K562 (cell line): ENCODE data around the gene ABCF2. TPM values are rescaled to one million over a fixed set of nuclear protein-coding genes. Genes with fewer than 3 reads are reported as not detected.

Experiments
- ATF7 ChIP-seq: fragments of 450-650 bp; IDR thresholded peaks from 2 replicates; pipeline ENCODE4 v1.7.1; 2014; ENCODE audit warnings: mild to moderate bottlenecking, moderate library complexity
- FOXP4 ChIP-seq: sonication (generic); formaldehyde crosslinking; IDR thresholded peaks from 2 replicates; pipeline ENCODE4 v1.8.0; 2022; ENCODE audit warnings: mild to moderate bottlenecking, missing genetic modification reagents, borderline replicate concordance
- HMBOX1 ChIP-seq: sonication (generic); IDR thresholded peaks from 2 replicates; pipeline ENCODE4 v1.6.1; 2016
- L3MBTL2 ChIP-seq: fragments of 450-650 bp; IDR thresholded peaks from 2 replicates; pipeline ENCODE4 v1.6.1; 2016; ENCODE audit warnings: mild to moderate bottlenecking, moderate library complexity
- MAFG ChIP-seq: fragments of 450-650 bp; conservative IDR thresholded peaks from 2 replicates; pipeline ENCODE4 v1.6.1; 2016; ENCODE audit warnings: missing genetic modification characterization, missing compliant biosample characterization
- MAFK ChIP-seq: IDR thresholded peaks from 2 replicates; pipeline ENCODE4 v1.6.1; 2011; ENCODE audit warnings: low read length, improper control_type of control experiment
- MAZ ChIP-seq, 2 experiments: fragments of 450-650 bp in 1 of 2; sonication (generic) in 1 of 2; formaldehyde crosslinking; IDR thresholded peaks in 1 of 2; conservative IDR thresholded peaks in 1 of 2; 2 replicates each; pipeline versions ENCODE4 v1.4.0 to v1.5.0; 2020; ENCODE audit warnings: mild to moderate bottlenecking in 1 of 2, missing genetic modification reagents in 1 of 2
- MECOM ChIP-seq: fragments of 250-450 bp; sonication (Bioruptor Pico); IDR thresholded peaks from 2 replicates; pipeline ENCODE4 v1.8.0; 2022; ENCODE audit warnings: inconsistent platforms
- MLLT1 ChIP-seq, 2 experiments: fragments of 450-650 bp; IDR thresholded peaks; 2 replicates each; pipeline ENCODE4 v1.6.1; 2016
- SOX6 ChIP-seq: fragments of 450-650 bp; IDR thresholded peaks from 2 replicates; pipeline ENCODE4 v1.6.1; 2014; ENCODE audit warnings: mild to moderate bottlenecking
- TAL1 ChIP-seq: fragments of 450-650 bp; IDR thresholded peaks from 2 replicates; pipeline ENCODE4 v1.6.1; 2016; ENCODE audit warnings: mild to moderate bottlenecking
- TEAD2 ChIP-seq: fragments of 450-650 bp; IDR thresholded peaks from 2 replicates; pipeline ENCODE4 v1.6.1; 2016; ENCODE audit warnings: missing genetic modification characterization, control low read depth, missing compliant biosample characterization
- TSHZ1 ChIP-seq: fragments of 250-450 bp; sonication (Bioruptor Pico); IDR thresholded peaks from 2 replicates; pipeline ENCODE4 v1.4.0; 2020; ENCODE audit warnings: mild to moderate bottlenecking, moderate library complexity
- U2AF2 ChIP-seq: fragments of 200-400 bp; formaldehyde crosslinking; optimal IDR thresholded peaks from 2 replicates; pipeline ENCODE3; 2017; ENCODE audit warnings: low read depth, mild to moderate bottlenecking, low read length
- USF2 ChIP-seq: sonication (generic); formaldehyde crosslinking; IDR thresholded peaks from 2 replicates; pipeline ENCODE4 v1.5.0; 2020; ENCODE audit warnings: missing genetic modification reagents
- VEZF1 ChIP-seq: fragments of 200-800 bp; sonication (Bioruptor generic); IDR thresholded peaks from 2 replicates; pipeline ENCODE4 v1.6.1; 2017; ENCODE audit warnings: missing genetic modification characterization, missing compliant biosample characterization
- ZNF224 ChIP-seq: sonication (generic); formaldehyde crosslinking; IDR thresholded peaks from 2 replicates; pipeline ENCODE4 v1.8.0; 2022; ENCODE audit warnings: mild to moderate bottlenecking, missing genetic modification reagents
- ZNF311 ChIP-seq: fragments of 250-450 bp; sonication (Bioruptor Pico); IDR thresholded peaks from 2 replicates; pipeline ENCODE4 v1.4.0; 2020; ENCODE audit warnings: mild to moderate bottlenecking, moderate library complexity
- polyA plus RNA-seq, 8 experiments: library from polyadenylated mRNA; depleted of rRNA in 4 of 8; stranded (reverse) in 5 of 8; unstranded in 3 of 8; fragments of >200 nt; fragmentation: Nextera tagmentation in 2 of 8; fragmentation: Illumina TruSeq in 1 of 8; extraction: Ambion mirVana in 2 of 8; extraction: Trizol in 1 of 8; gene quantifications; 2 replicates each; pipeline versions ENCODE4 v1.2.1 to v1.2.3, GENCODE V29; 2011 to 2014; ENCODE audit warnings: inconsistent platforms in 1 of 8, missing spikeins in 1 of 8
- total RNA-seq, 7 experiments: library from RNA; depleted of rRNA in 6 of 7; stranded (reverse); fragments of >200 nt in 6 of 7; fragmentation: Illumina TruSeq in 2 of 7; extraction: Trizol in 2 of 7; gene quantifications; 2 replicates each; pipeline versions ENCODE4 v1.2.1 to v1.2.3, GENCODE V29; 2011 to 2021; ENCODE audit warnings: low replicate concordance in 1 of 7

Gene ABCF2
- total and polyA plus RNA-seq, 9 of the 15 experiments (the other 6 are each of a cell fraction or from before 2014, with no cell fraction given), result 62.1 to 224 (median 113) TPM

- TF ChIP-seq FOXP4 (CRISPR knock-in tag) (no peak), U2AF2 (no peak), MAFK (no peak), MAFG (no peak), USF2 (CRISPR knock-in tag) (no peak), SOX6 (peak; percentile 50; the same call in 1 of the 2 replicates), ATF7 (no peak), VEZF1 (peak; percentile 80), L3MBTL2 (0 out of 2 replicates have a peak, but pooled peaks have one; percentile 60), MAZ (CRISPR knock-in tag; conservative IDR thresholded peaks at IDR 0.05 in 1 of 2, IDR thresholded peaks at IDR 0.05 in 1 of 2) (peak; percentile 26 to 52; a peak in 1 of 4 replicates), ZNF311 (CRISPR knock-in tag) (no peak), MLLT1 (IDR thresholded peaks at IDR 0.05) (0 out of 4 replicates have a peak, but pooled peaks have one; percentile 22 to 65), ZNF224 (no peak), TEAD2 (tag) (no peak), TSHZ1 (CRISPR knock-in tag) (no peak), HMBOX1 (no peak), MECOM (CRISPR knock-in tag) (no peak), TAL1 (0 out of 2 replicates have a peak, but pooled peaks have one; percentile 7)
These were observed 21.5 kb upstream of the ABCF2 start, which contains the start of gene SMARCD3 (continued) for GRCh38 chr7:151248346-151249033.
